Fibroblast of peridontal ligament (primary cell): ENCODE results near the gene C1S.
"Not testable (repeated sequence)": the region's sequence is repeated elsewhere in the genome, so short reads cannot be mapped to it uniquely, and the experiment has no call there.

Source experiments
- DNase-seq: peaks from one replicate; pipeline ENCODE4 v3.0.0-alpha.2; 2010; ENCODE audit errors: extremely low read depth

Gene C1S

GRCh38 chr12:7046383-7047105, 14.0 kb upstream of the C1S start:
- DNase-seq: no peak

- no peak for DNase-seq
These were observed 13.2 kb upstream of the C1S start for GRCh38 chr12:7047306-7047705.

GRCh38 chr12:7049445-7049951, 11.0 kb upstream of the C1S start:
- not testable (repeated sequence) for DNase-seq

- not testable (repeated sequence) for DNase-seq
These were observed 10.5 kb upstream of the C1S start for GRCh38 chr12:7049973-7050372.

- no peak for DNase-seq
These were observed 5.6 kb upstream of the C1S start for GRCh38 chr12:7054925-7055324.

- DNase-seq: not testable (repeated sequence)
These were observed 4.8 kb upstream of the C1S start for GRCh38 chr12:7055736-7056135.

- no peak for DNase-seq
These were observed 2.2 kb upstream of the C1S start for GRCh38 chr12:7058163-7058845.

GRCh38 chr12:7058850-7059395, 1.6 kb upstream of the C1S start:
- DNase-seq: no peak

GRCh38 chr12:7059780-7060179, 738 bp upstream of the C1S start:
- no peak for DNase-seq

- peak; percentile 24 for DNase-seq
These were observed 620 bp downstream of the C1S start for GRCh38 chr12:7061138-7061537.

- DNase-seq: no peak
These were observed 1.1 kb downstream of the C1S start for GRCh38 chr12:7061596-7061995.

- DNase-seq: peak; percentile 20
These were observed 4.0 kb downstream of the C1S start for GRCh38 chr12:7064516-7064915.

GRCh38 chr12:7065073-7065623, 4.6 kb downstream of the C1S start:
- no peak for DNase-seq

- DNase-seq: no peak
These were observed 6.1 kb downstream of the C1S start for GRCh38 chr12:7066596-7066995.

GRCh38 chr12:7067096-7067495, 6.6 kb downstream of the C1S start:
- no peak for DNase-seq

GRCh38 chr12:7068240-7068993, 7.9 kb downstream of the C1S start:
- DNase-seq: no peak

- no peak for DNase-seq
These were observed 8.5 kb downstream of the C1S start for GRCh38 chr12:7068994-7069346.

GRCh38 chr12:7069386-7069785, 8.9 kb downstream of the C1S start:
- DNase-seq: no peak

GRCh38 chr12:7072035-7072434, 11.5 kb downstream of the C1S start:
- no peak for DNase-seq

- no peak for DNase-seq
These were observed 12.0 kb downstream of the C1S start for GRCh38 chr12:7072554-7072953.

- DNase-seq: no peak
These were observed 13.4 kb downstream of the C1S start for GRCh38 chr12:7073946-7074345.

GRCh38 chr12:7075518-7075917, 15.0 kb downstream of the C1S start:
- no peak for DNase-seq
